Measurements from ENCODE around the gene IL1RAPL2. TPM values are rescaled to one million over a fixed set of nuclear protein-coding genes. Genes with fewer than 3 reads are reported as not detected.
"Not testable (repeated sequence)": the region's sequence is repeated elsewhere in the genome, so short reads cannot be mapped to it uniquely, and the experiment has no call there.

Gene IL1RAPL2
- total RNA-seq, 1 donor from 2014 or later = not detected

GRCh38 chrX:105781804-105782203 is 1215.8 kb downstream of the IL1RAPL2 start:
- TF ChIP-seq CTCF (IDR thresholded peaks at IDR 0.05) = no peak
- H3K4me3 Mint-ChIP-seq = no peak overlapping the region
- no peaks in the 10 kb centered on the region for H3K27me3 Mint-ChIP-seq
- ATAC-seq (ENCODE audit: low read depth) (no peak), DNase-seq (no peak)
- no peak overlapping the region for H3K27ac Mint-ChIP-seq
- H3K4me1 Mint-ChIP-seq = no peaks in the 10 kb centered on the region
- ChIA-PET CTCF (no interaction called here), POLR2A (no interaction called here)
- intact Hi-C loops (cut with micrococcal nuclease) = no loop called here
- H3K36me3 Mint-ChIP-seq (ENCODE audit: low read depth) = no peaks in the 10 kb centered on the region
- H3K9me3 Mint-ChIP-seq = peaks cover 3% of the 10 kb centered on the region

- H3K4me1 Mint-ChIP-seq; H3K9me3 Mint-ChIP-seq; DNase-seq; H3K27me3 Mint-ChIP-seq; POLR2A ChIA-PET; H3K36me3 Mint-ChIP-seq (ENCODE audit: low read depth); H3K4me3 Mint-ChIP-seq; intact Hi-C loops (cut with micrococcal nuclease); CTCF ChIA-PET; ATAC-seq (ENCODE audit: low read depth); H3K27ac Mint-ChIP-seq: not testable (repeated sequence)
These were observed 1230.9 kb downstream of the IL1RAPL2 start for GRCh38 chrX:105796877-105797276.

GRCh38 chrX:105803891-105804290 is 1237.9 kb downstream of the IL1RAPL2 start:
- H3K27ac Mint-ChIP-seq = no peak overlapping the region
- H3K4me1 Mint-ChIP-seq = no peaks in the 10 kb centered on the region
- ChIA-PET POLR2A (no interaction called here), CTCF (no interaction called here)
- H3K4me3 Mint-ChIP-seq = no peak overlapping the region
- intact Hi-C loops (cut with micrococcal nuclease) = no loop called here
- no peak for TF ChIP-seq CTCF (IDR thresholded peaks at IDR 0.05)
- H3K27me3 Mint-ChIP-seq = no peaks in the 10 kb centered on the region
- DNase-seq (no peak), ATAC-seq (ENCODE audit: low read depth) (no peak)
- peaks cover 3% of the 10 kb centered on the region for H3K9me3 Mint-ChIP-seq
- H3K36me3 Mint-ChIP-seq (ENCODE audit: low read depth) = no peaks in the 10 kb centered on the region

- CTCF ChIA-PET; H3K27me3 Mint-ChIP-seq; ATAC-seq (ENCODE audit: low read depth); H3K36me3 Mint-ChIP-seq (ENCODE audit: low read depth); DNase-seq; H3K4me1 Mint-ChIP-seq; H3K27ac Mint-ChIP-seq; intact Hi-C loops (cut with micrococcal nuclease); H3K4me3 Mint-ChIP-seq; POLR2A ChIA-PET; H3K9me3 Mint-ChIP-seq: not testable (repeated sequence)
These were observed 1239.7 kb downstream of the IL1RAPL2 start for GRCh38 chrX:105805655-105806054.

GRCh38 chrX:105816517-105816916 is 1250.5 kb downstream of the IL1RAPL2 start:
- no peak for ATAC-seq (ENCODE audit: low read depth)
- Mint-ChIP-seq H3K4me1 (no peaks in the 10 kb centered on the region), H3K4me3 (no peak overlapping the region), H3K27me3 (no peaks in the 10 kb centered on the region), H3K9me3 (no peaks in the 10 kb centered on the region), H3K36me3 (ENCODE audit: low read depth) (no peaks in the 10 kb centered on the region), H3K27ac (no peak overlapping the region)
- intact Hi-C loops (cut with micrococcal nuclease) = no loop called here
- ChIA-PET POLR2A (no interaction called here), CTCF (no interaction called here)
- DNase-seq = no peak
- no peak for TF ChIP-seq CTCF (IDR thresholded peaks at IDR 0.05)

Data from activated B cell treated with CpG ODN at 0.5 μM for 24 hours (primary cell).